Stomach (tissue), 9 donors: ENCODE results near the gene TMC2. TPM values are rescaled to one million over a fixed set of nuclear protein-coding genes. Genes with fewer than 3 reads are reported as not detected.
A peak's percentile ranks its signal among the peaks of the same experiment; 100 is the strongest.

Experiments used
- DNase-seq, 2 donors: peaks; one replicate each; pipeline versions ENCODE4 v3.0.0 to v3.0.0-alpha.2; 2013 to 2019
- H3K27ac ChIP-seq, 5 donors: fragments of 200-600 bp in 4 of 5; sonication (generic) in 4 of 5; one replicate each; pipeline ENCODE4 v1.5.1; 2013 to 2019; ENCODE audit warnings: mild to moderate bottlenecking in 1 of 5, moderate library complexity in 1 of 5
- H3K27me3 ChIP-seq, 3 donors: fragments of 200-600 bp; sonication (generic); one replicate each; pipeline ENCODE4 v1.5.1; 2017 to 2019; ENCODE audit warnings: mixed run types in 1 of 3
- H3K36me3 ChIP-seq, 4 donors: fragments of 200-600 bp; sonication (generic); 1 replicate in 3 of 4; 2 replicates in 1 of 4; pipeline ENCODE4 v1.5.1; 2016 to 2019
- H3K4me1 ChIP-seq, 4 donors: fragments of 200-600 bp; sonication (generic); one replicate each; pipeline ENCODE4 v1.5.1; 2016 to 2019
- H3K4me3 ChIP-seq, 4 donors: fragments of 200-600 bp; sonication (generic) in 3 of 4; one replicate each; pipeline ENCODE4 v1.5.1; 2016 to 2019; ENCODE audit warnings: mild to moderate bottlenecking in 1 of 4
- H3K9me3 ChIP-seq, 4 donors: fragments of 200-600 bp; sonication (generic); one replicate each; pipeline ENCODE4 v1.5.1; 2016 to 2019
- EP300 ChIP-seq: sonication (generic); formaldehyde crosslinking; IDR thresholded peaks from one replicate; pipeline ENCODE4 v1.6.1; 2017; ENCODE audit warnings: antibody characterized with exemption
- POLR2A ChIP-seq, 4 donors: fragments of 450-650 bp; IDR thresholded peaks; one replicate each; pipeline ENCODE4 v1.6.1; 2016; ENCODE audit warnings: antibody characterized with exemption in 4 of 4, control low read depth in 2 of 4, mild to moderate bottlenecking in 1 of 4, moderate library complexity in 1 of 4
- POLR2AphosphoS5 ChIP-seq, 3 donors: sonication (generic); formaldehyde crosslinking; IDR thresholded peaks; one replicate each; pipeline ENCODE4 v1.6.1; 2016; ENCODE audit warnings: antibody characterized with exemption in 3 of 3
- WGBS, 5 donors: extraction: QIAGEN DNeasy Blood & Tissue Kit in 3 of 5; methylation state at CpG; one replicate each; pipeline versions ENCODE4 v1.1.5 to v1.1.7; 2013 to 2018; 5-methylcytosine and 5-hydroxymethylcytosine counted together
- intact Hi-C: fragments of 100-400 bp; cut with DNase I; formaldehyde crosslinking; loops from one replicate; pipeline ENCODE4 v1.15.1; 2023; ENCODE audit warnings: low total_unique reads
- polyA plus RNA-seq, 3 donors: library from polyadenylated mRNA; stranded (reverse); fragments of 200-250 nt; gene quantifications; one replicate each; pipeline ENCODE4 v1.2.3, GENCODE V29; 2013
- total RNA-seq, 5 donors: library from RNA; depleted of rRNA; stranded (reverse); fragments of >200 nt; gene quantifications; one replicate each; pipeline versions ENCODE4 v1.1.0 to v1.2.3, GENCODE V29; 2014 to 2016
- TF ChIP-seq, protein P1 (sequence below), 7 experiments: fragments of 450-650 bp in 4 of 7; fragments of 200-600 bp in 3 of 7; sonication (generic) in 3 of 7; IDR thresholded peaks; one replicate each; pipeline ENCODE4 v1.5.1; 2016 to 2019; ENCODE audit warnings: antibody characterized with exemption in 7 of 7, control low read depth in 2 of 7, mild to moderate bottlenecking in 1 of 7
- donor health status: healthy with polysubstance abuse.
- donor health status: Bipolar disorder and iron deficiency.
- donor health status: healthy.

TMC2 gene
- total and polyA plus RNA-seq, 8 donors: 0.03 TPM; not detected in 7

DNA sequence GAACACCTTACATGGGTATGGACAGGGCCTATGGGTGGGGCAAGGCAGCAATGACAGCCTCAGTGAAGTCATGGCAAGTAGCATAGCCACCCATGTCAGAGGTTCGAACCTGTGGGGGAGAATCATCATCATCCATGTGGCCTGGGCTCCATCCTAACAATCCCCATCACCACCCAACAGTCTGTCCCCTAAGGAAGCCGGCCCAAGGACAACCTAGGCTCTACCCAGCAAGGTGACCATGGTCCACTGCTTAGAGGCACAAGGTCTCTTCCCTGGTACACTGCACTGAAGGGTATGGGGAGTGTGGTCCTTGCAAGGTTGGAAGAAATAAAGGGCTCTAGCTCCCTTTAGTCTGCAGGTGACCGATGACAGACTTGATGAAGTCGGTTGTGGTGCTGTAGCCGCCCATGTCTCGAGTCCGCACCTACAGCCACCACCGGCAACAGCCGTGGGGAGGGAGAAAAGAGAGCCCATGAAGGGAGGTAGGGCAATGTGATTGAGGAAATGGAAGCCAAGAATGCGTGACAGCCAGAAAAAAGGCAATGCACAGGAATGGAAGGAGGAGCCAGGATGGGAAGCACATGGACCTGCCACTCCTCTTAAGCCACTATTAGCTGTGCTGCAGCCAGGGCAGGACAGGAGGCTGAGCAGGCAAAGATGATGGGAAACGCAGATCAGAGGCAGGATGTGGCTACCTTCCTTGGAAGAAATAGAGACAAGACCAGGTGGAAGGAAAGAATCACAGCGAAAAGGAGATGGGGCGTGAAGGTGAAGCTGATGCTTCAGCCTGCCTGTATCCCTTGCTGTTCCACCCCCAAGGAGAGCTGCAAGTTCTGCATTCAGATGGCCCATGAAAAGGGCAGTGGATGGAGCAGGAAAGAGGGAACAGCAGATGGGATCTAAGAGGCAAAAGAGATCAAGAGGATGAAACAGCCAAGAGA lies 122.3 kb downstream of the TMC2 start:
- no peaks in the 10 kb centered on the region for H3K27me3 ChIP-seq
- H3K27ac ChIP-seq: no peak overlapping the region
- TF ChIP-seq POLR2A (IDR thresholded peaks at IDR 0.05) (no peak), EP300 (no peak), POLR2AphosphoS5 (IDR thresholded peaks at IDR 0.05) (no peak)
- TF ChIP-seq, protein P1, sequence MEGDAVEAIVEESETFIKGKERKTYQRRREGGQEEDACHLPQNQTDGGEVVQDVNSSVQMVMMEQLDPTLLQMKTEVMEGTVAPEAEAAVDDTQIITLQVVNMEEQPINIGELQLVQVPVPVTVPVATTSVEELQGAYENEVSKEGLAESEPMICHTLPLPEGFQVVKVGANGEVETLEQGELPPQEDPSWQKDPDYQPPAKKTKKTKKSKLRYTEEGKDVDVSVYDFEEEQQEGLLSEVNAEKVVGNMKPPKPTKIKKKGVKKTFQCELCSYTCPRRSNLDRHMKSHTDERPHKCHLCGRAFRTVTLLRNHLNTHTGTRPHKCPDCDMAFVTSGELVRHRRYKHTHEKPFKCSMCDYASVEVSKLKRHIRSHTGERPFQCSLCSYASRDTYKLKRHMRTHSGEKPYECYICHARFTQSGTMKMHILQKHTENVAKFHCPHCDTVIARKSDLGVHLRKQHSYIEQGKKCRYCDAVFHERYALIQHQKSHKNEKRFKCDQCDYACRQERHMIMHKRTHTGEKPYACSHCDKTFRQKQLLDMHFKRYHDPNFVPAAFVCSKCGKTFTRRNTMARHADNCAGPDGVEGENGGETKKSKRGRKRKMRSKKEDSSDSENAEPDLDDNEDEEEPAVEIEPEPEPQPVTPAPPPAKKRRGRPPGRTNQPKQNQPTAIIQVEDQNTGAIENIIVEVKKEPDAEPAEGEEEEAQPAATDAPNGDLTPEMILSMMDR (IDR thresholded peaks at IDR 0.05): no peak
- H3K9me3 ChIP-seq: no peaks in the 10 kb centered on the region
- H3K4me3 ChIP-seq: no peak overlapping the region
- H3K36me3 ChIP-seq: peaks cover 70 to 92% (median 90%) of the 10 kb centered on the region in 4 donors
- peaks cover 16 to 36% (median 35%) of the 10 kb centered on the region in 4 donors for H3K4me1 ChIP-seq
- 66 to 77% (median 70%) methylated on average over 13 of the region's 13 CpGs for WGBS, 5 donors
- intact Hi-C loops: no loop called here
- no peak for DNase-seq

GRCh38 chr20:2659547-2659946 lies 123.2 kb downstream of the TMC2 start:
- Histone ChIP-seq H3K27me3 (no peaks in the 10 kb centered on the region), H3K27ac (no peak overlapping the region), H3K9me3 (no peaks in the 10 kb centered on the region), H3K36me3 (peaks cover 65 to 84% (median 83%) of the 10 kb centered on the region in 4 donors), H3K4me3 (no peak overlapping the region), H3K4me1 (peaks cover 9 to 31% (median 28%) of the 10 kb centered on the region in 4 donors)
- 88 to 93% (median 90%) methylated on average over 10 of the region's 10 CpGs for WGBS, 5 donors
- intact Hi-C loops: no loop called here
- DNase-seq: no peak
- no peak for TF ChIP-seq POLR2A (IDR thresholded peaks at IDR 0.05)
- TF ChIP-seq EP300: no peak
- TF ChIP-seq POLR2AphosphoS5 (IDR thresholded peaks at IDR 0.05): no peak

- WGBS, 5 donors: 4 to 8% (median 6%) methylated on average over 13 of the region's 13 CpGs
- Histone ChIP-seq H3K27ac (peak overlapping the region; percentile 63 to 93 (median 87)), H3K4me1 (peaks cover 9 to 30% (median 19%) of the 10 kb centered on the region in 4 donors), H3K4me3 (peak overlapping the region; percentile 90 to 100 (median 95)), H3K36me3 (peaks cover 27 to 46% (median 44%) of the 10 kb centered on the region in 4 donors), H3K9me3 (no peaks in the 10 kb centered on the region), H3K27me3 (no peaks in the 10 kb centered on the region)
- no peak for DNase-seq
- no peak for TF ChIP-seq POLR2A (IDR thresholded peaks at IDR 0.05)
- TF ChIP-seq, protein P1 (IDR thresholded peaks at IDR 0.05): no peak
- TF ChIP-seq POLR2AphosphoS5 (IDR thresholded peaks at IDR 0.05): no peak
- no peak for TF ChIP-seq EP300
- intact Hi-C loops: no loop called here
Measured at GRCh38 chr20:2663364-2663886, 127.1 kb downstream of the TMC2 start.

GRCh38 chr20:2663887-2664719 lies 127.7 kb downstream of the TMC2 start, which contains the start of gene IDH3B:
TSS of gene IDH3B (minus strand) at chr20:2664216. CDS start at chr20:2664188, 28 bp downstream.
- peaks cover 9 to 30% (median 19%) of the 10 kb centered on the region in 4 donors for H3K4me1 ChIP-seq
- peak within 1 kb of the TSS; percentile 63 to 93 (median 87) for H3K27ac ChIP-seq
- H3K9me3 ChIP-seq: no peaks in the 10 kb centered on the region
- peak within 1 kb of the TSS; percentile 90 to 100 (median 95) for H3K4me3 ChIP-seq
- TF ChIP-seq, protein P1 (IDR thresholded peaks at IDR 0.05): no peak
- TF ChIP-seq POLR2A (IDR thresholded peaks at IDR 0.05) (peak in 1 of 4 donors; percentile 75), POLR2AphosphoS5 (IDR thresholded peaks at IDR 0.05) (peak; percentile 91 to 98 (median 96)), EP300 (no peak)
- 4 to 12% (median 6%) methylated on average over 31 to 49 of the region's 49 CpGs for WGBS, 5 donors
- intact Hi-C loops: no loop called here
- peak; percentile 93 to 97 for DNase-seq
- H3K36me3 ChIP-seq: peaks cover 23 to 39% (median 38%) of the 10 kb centered on the region in 4 donors
- H3K27me3 ChIP-seq: no peaks in the 10 kb centered on the region
